Vagina (tissue), 2 donors: Measurements from ENCODE around the gene NOSTRIN.

Experiments used
- CTCF ChIP-seq, 3 experiments: fragments of 450-650 bp in 2 of 3; fragments of 200-600 bp in 1 of 3; sonication (generic) in 1 of 3; IDR thresholded peaks; one replicate each; pipeline ENCODE4 v1.5.1; 2017 to 2019; ENCODE audit warnings: antibody characterized with exemption in 3 of 3, mild to moderate bottlenecking in 2 of 3, moderate library complexity in 2 of 3
- POLR2A ChIP-seq, 2 donors: fragments of 450-650 bp; IDR thresholded peaks; one replicate each; pipeline ENCODE4 v1.6.1; 2017; ENCODE audit warnings: antibody characterized with exemption in 2 of 2, mild to moderate bottlenecking in 2 of 2, moderate library complexity in 2 of 2

- TF ChIP-seq CTCF (IDR thresholded peaks at IDR 0.05) (no peak), POLR2A (IDR thresholded peaks at IDR 0.05) (no peak)
These were observed at the start of gene NOSTRIN for GRCh38 chr2:168801961-168802858.
